ENCODE results near the gene PLET1.

Gene PLET1

GRCh38 chr11:112289588-112290492 lies 29.2 kb upstream of the PLET1 start:
- peak; percentile 68 for DNase-seq
- in situ Hi-C loops (cut with MboI; ENCODE audit: low pct_unique_long_range_greater_than_20kb, low sequenced_read_pairs), result no loop called here

DNA sequence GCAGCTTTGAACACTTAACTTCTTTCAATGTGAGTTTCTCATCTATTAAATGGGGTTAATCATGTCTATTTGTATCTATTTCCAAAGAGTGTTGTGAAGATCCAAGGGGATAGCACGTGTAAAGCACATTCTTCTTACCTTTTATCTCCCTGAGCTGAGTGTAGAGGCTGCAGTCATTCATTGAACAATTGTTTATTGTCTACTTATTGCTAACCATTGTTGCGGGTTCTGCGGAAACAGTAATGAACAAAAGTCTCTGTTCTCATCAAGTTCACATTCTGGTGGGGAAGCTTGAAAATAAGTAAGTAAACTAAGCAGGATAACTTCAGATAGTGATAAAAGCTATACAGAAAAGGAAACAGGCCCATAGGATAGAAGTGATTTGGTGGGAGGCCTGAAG lies 27.4 kb upstream of the PLET1 start:
- in situ Hi-C loops (cut with MboI; ENCODE audit: low pct_unique_long_range_greater_than_20kb, low sequenced_read_pairs), result no loop called here

GRCh38 chr11:112285841-112286311 lies 25.2 kb upstream of the PLET1 start:
- DNase-seq, result no peak
- in situ Hi-C loops (cut with MboI; ENCODE audit: low pct_unique_long_range_greater_than_20kb, low sequenced_read_pairs), result no loop called here

More for the DNA sequence above, 27.4 kb upstream of the PLET1 start:
- no peak for DNase-seq

DNA sequence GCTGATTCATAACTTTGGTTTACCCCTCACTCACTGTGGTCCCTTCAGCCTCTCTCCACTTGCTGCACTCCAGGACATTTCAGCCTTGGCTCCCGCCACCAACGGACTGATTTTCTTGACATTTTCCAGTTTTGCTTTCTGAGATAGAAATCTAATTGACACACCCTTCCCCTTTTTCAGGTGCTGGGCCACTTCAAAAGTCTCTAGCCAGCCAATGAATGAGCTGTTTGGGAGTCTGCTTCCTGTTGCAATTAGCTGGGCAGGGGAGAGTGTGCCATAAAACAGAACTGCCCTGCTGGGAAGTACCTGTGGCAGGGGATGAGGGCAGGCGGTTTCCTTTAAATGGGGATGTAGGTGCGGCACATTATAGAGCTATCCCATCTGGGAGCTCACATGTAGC lies 21.1 kb upstream of the PLET1 start:
- peak; percentile 40 for DNase-seq
- in situ Hi-C loops (cut with MboI; ENCODE audit: low pct_unique_long_range_greater_than_20kb, low sequenced_read_pairs), result no loop called here

- in situ Hi-C loops (cut with MboI; ENCODE audit: low pct_unique_long_range_greater_than_20kb, low sequenced_read_pairs), result no loop called here
- DNase-seq, result peak; percentile 88
These were observed 19.8 kb upstream of the PLET1 start for GRCh38 chr11:112280268-112281126.

GRCh38 chr11:112279901-112280267 lies 19.2 kb upstream of the PLET1 start:
- in situ Hi-C loops (cut with MboI; ENCODE audit: low pct_unique_long_range_greater_than_20kb, low sequenced_read_pairs), result no loop called here
- DNase-seq, result peak; percentile 71

GRCh38 chr11:112278803-112279202 lies 18.1 kb upstream of the PLET1 start:
- in situ Hi-C loops (cut with MboI; ENCODE audit: low pct_unique_long_range_greater_than_20kb, low sequenced_read_pairs), result no loop called here
- DNase-seq, result no peak

GRCh38 chr11:112277941-112278340 lies 17.3 kb upstream of the PLET1 start:
- no peak for DNase-seq
- in situ Hi-C loops (cut with MboI; ENCODE audit: low pct_unique_long_range_greater_than_20kb, low sequenced_read_pairs), result no loop called here

- DNase-seq, result no peak
- in situ Hi-C loops (cut with MboI; ENCODE audit: low pct_unique_long_range_greater_than_20kb, low sequenced_read_pairs), result no loop called here
These were observed 16.4 kb upstream of the PLET1 start for GRCh38 chr11:112277029-112277428.

- in situ Hi-C loops (cut with MboI; ENCODE audit: low pct_unique_long_range_greater_than_20kb, low sequenced_read_pairs), result no loop called here
- DNase-seq, result no peak
These were observed 13.5 kb upstream of the PLET1 start for GRCh38 chr11:112274007-112274783.

DNA sequence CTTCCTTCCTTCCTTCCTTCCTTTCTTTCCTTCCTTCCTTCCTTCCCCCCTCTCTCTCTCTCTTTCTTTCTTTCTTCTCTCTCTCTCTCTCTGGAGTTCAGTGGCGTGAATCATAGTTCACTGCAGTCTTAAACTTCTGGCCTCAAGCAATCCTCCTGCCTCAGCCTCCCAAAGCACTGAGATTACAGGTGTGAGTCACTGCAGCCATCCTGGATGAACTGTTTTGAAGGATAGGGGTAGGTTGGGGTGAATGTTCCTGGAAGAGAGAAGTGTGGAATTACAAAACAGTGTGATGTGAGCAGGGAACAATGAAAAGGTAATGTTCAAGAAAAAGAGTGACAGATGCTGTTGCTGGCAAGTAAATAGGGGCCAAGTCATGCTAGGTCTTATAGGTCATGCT lies 12.4 kb upstream of the PLET1 start:
- no peak for DNase-seq
- in situ Hi-C loops (cut with MboI; ENCODE audit: low pct_unique_long_range_greater_than_20kb, low sequenced_read_pairs), result no loop called here

DNA sequence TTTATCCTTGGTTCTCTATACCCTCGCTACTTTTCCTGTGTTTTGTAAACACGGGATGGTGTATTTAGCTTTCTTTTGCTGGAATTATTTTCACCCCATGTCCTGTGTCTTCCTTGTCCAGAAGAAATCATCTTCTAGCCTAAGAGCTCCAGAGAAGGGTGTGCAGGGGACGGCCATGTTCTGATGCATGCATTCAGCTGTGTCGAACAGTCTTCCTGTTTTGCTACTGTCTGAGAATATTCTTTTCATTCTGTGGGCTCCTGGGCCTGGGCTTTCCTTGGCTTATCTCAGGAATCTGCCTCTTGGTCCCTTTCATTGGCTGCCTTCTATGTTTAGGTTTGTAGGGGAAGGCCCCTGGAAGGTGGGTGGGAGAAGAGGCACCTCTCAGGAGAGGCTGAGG lies 10.6 kb upstream of the PLET1 start:
- no peak for DNase-seq
- in situ Hi-C loops (cut with MboI; ENCODE audit: low pct_unique_long_range_greater_than_20kb, low sequenced_read_pairs), result no loop called here

GRCh38 chr11:112270551-112271180 lies 10.0 kb upstream of the PLET1 start:
- no peak for DNase-seq
- in situ Hi-C loops (cut with MboI; ENCODE audit: low pct_unique_long_range_greater_than_20kb, low sequenced_read_pairs), result no loop called here

DNA sequence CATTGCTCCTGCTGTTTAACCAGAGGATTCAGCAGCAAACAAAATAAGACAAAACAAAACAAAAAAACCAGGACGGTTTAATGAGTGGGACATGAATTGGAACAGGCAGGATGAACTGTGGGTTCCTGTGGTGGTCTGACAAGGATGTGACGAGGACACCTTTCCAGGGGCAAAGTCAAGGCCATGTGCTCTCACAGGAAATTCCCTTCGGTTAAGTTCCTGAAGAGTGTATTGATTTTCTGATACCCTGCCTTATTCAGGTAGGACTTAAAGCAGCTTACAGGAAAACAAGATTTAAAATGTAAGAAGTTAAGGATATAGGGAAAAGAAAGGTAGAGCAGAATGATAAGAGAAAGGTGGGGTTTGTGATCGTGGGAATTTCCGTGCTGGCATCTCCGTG lies 8.5 kb upstream of the PLET1 start:
- no peak for DNase-seq
- in situ Hi-C loops (cut with MboI; ENCODE audit: low pct_unique_long_range_greater_than_20kb, low sequenced_read_pairs), result no loop called here

- in situ Hi-C loops (cut with MboI; ENCODE audit: low pct_unique_long_range_greater_than_20kb, low sequenced_read_pairs), result no loop called here
- no peak for DNase-seq
These were observed 7.7 kb upstream of the PLET1 start for GRCh38 chr11:112268406-112268805.

DNA sequence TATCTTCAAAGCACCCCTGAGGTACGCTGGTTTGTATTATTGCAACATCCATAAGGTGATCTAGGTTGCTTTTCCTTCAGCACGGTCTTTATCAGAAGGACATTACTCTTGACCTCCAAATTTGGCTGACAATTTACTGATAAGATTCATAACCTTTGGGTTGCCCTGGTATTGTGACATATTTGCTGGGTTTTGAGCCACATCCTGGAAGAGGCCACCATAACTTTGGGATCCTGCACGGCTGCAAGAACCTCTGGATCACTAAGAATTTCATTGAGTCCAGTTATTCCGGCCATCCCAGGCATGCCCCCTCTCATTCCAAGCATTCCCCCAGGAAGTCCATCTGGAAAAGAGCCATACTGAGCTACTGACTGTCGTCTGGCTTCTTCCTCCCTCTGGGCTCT lies 6.5 kb upstream of the PLET1 start:
- in situ Hi-C loops (cut with MboI; ENCODE audit: low pct_unique_long_range_greater_than_20kb, low sequenced_read_pairs), result no loop called here

DNA sequence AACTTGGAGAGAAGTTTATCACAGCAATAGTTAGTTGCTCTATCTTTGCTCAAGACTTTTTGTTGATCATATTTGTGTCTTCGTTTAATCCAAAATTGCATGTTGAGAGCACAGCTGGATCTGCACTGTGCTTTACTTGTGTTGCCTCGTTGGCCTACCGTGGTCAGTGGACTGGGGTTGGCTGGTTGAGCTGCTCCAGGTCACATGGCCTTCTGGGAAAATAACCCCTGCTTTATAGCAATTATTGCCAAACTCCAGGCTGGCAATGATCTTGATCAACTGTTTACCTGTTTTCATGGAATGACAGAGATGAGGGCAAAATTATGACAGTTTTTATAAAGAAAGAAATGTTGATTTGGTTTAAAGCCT lies 5.7 kb upstream of the PLET1 start:
- in situ Hi-C loops (cut with MboI; ENCODE audit: low pct_unique_long_range_greater_than_20kb, low sequenced_read_pairs), result no loop called here
- no peak for DNase-seq

More for the DNA sequence above, 6.5 kb upstream of the PLET1 start:
- no peak for DNase-seq

- in situ Hi-C loops (cut with MboI; ENCODE audit: low pct_unique_long_range_greater_than_20kb, low sequenced_read_pairs), result no loop called here
- DNase-seq, result no peak
These were observed 5.2 kb upstream of the PLET1 start for GRCh38 chr11:112265659-112266409.

Measured in KBM-7 (cell line).